OCI-LY7 (cell line): ENCODE data around the gene CTNNA1. TPM values are rescaled to one million over a fixed set of nuclear protein-coding genes. Genes with fewer than 3 reads are reported as not detected.

Experiments used
- BruUV-seq: library from RNA; stranded (reverse); fragments of 400-500 nt; replicated peaks from 2 replicates; lab custom pipeline; 2021; lab: Mats Ljungman, UMichigan
- CTCF ChIA-PET: fragments of 300-600 bp; sonication (Branson Sonifier 250); formaldehyde crosslinking; loops from one replicate; lab custom pipeline; 2022; ENCODE audit warnings: antibody characterized with exemption; ENCODE audit not compliant: unreplicated experiment; lab: Charles Lee
- POLR2A ChIA-PET: fragments of 300-600 bp; sonication (Branson Sonifier 250); formaldehyde crosslinking; loops from one replicate; lab custom pipeline; 2022; ENCODE audit warnings: antibody characterized with exemption; lab: Charles Lee
- DNase-seq: peaks from one replicate; pipeline ENCODE4 v3.0.0-alpha.2; 2015; ENCODE audit warnings: low spot score
- H2AFZ ChIP-seq: fragments of 200-600 bp; sonication (generic), shearing (Covaris generic); 2 replicates; pipeline ENCODE4 v1.6.1; 2014; ENCODE audit warnings: mild to moderate bottlenecking, antibody characterized with exemption, low read length, moderate library complexity
- H3K27ac ChIP-seq: fragments of 200-600 bp; sonication (generic); 2 replicates; pipeline ENCODE4 v1.5.1; 2014; ENCODE audit warnings: mixed run types, low read depth, mild to moderate bottlenecking, moderate library complexity, low read length, inconsistent platforms; ENCODE audit not compliant: poor library complexity, severe bottlenecking
- H3K36me3 ChIP-seq: fragments of 200-600 bp; sonication (generic); 2 replicates; pipeline ENCODE4 v1.6.1; 2014; ENCODE audit warnings: mild to moderate bottlenecking, antibody characterized with exemption, low read length, moderate library complexity, mixed read lengths; ENCODE audit not compliant: insufficient read depth
- H3K4me1 ChIP-seq: fragments of 200-600 bp; sonication (generic); 2 replicates; pipeline ENCODE4 v1.5.1; 2014; ENCODE audit warnings: mild to moderate bottlenecking, low read length; ENCODE audit not compliant: insufficient read depth, poor library complexity, severe bottlenecking
- H3K4me2 ChIP-seq: fragments of 200-600 bp; sonication (generic); 2 replicates; pipeline ENCODE4 v1.6.1; 2014; ENCODE audit warnings: mild to moderate bottlenecking, low read length
- H3K4me3 ChIP-seq: fragments of 200-600 bp; sonication (generic); 2 replicates; pipeline ENCODE4 v1.5.1; 2014; ENCODE audit warnings: mild to moderate bottlenecking, low read depth, low read length; ENCODE audit not compliant: poor library complexity, severe bottlenecking
- H3K79me2 ChIP-seq: fragments of 200-600 bp; sonication (generic); 2 replicates; pipeline ENCODE4 v1.6.1; 2016; ENCODE audit warnings: low read depth, mild to moderate bottlenecking, low read length, moderate library complexity, mixed read lengths; ENCODE audit not compliant: insufficient read depth
- H3K9me2 ChIP-seq: fragments of 200-600 bp; sonication (generic); 2 replicates; pipeline ENCODE4 v1.6.1; 2016; ENCODE audit warnings: mild to moderate bottlenecking, low read length, mixed read lengths; ENCODE audit not compliant: insufficient read depth
- H3K9me3 ChIP-seq: fragments of 200-600 bp; sonication (generic); 2 replicates; pipeline ENCODE4 v1.6.1; 2014; ENCODE audit warnings: mild to moderate bottlenecking, mixed run types, low read length, mixed read lengths
- H4K20me1 ChIP-seq: fragments of 200-600 bp; sonication (generic); 2 replicates; pipeline ENCODE4 v1.6.1; 2014; ENCODE audit warnings: mild to moderate bottlenecking, antibody characterized with exemption, low read length, moderate library complexity, mixed read lengths; ENCODE audit not compliant: insufficient read depth
- EZH2phosphoT487 ChIP-seq: fragments of 200-600 bp; sonication (generic); IDR thresholded peaks from 2 replicates; pipeline ENCODE4 v1.6.1; 2018; ENCODE audit warnings: low read depth, borderline replicate concordance, mild to moderate bottlenecking, mixed run types, antibody characterized with exemption, low read length, moderate library complexity, mixed read lengths
- intact Hi-C: fragments of 100-400 bp; cut with micrococcal nuclease; formaldehyde crosslinking; loops from one replicate; pipeline ENCODE4 v1.10.0; 2022; ENCODE audit not compliant: unreplicated experiment
- total RNA-seq, 2 experiments: library from RNA; depleted of rRNA in 1 of 2; stranded (reverse); fragments of >200 nt in 1 of 2; shearing (Covaris generic) in 1 of 2; gene quantifications; 2 replicates each; pipeline ENCODE4 v1.2.3, GENCODE V29; 2014 to 2022
- TF ChIP-seq, protein P1 (sequence below): fragments of 200-600 bp; sonication (generic); conservative IDR thresholded peaks from 2 replicates; pipeline ENCODE4 v1.5.1; 2014; ENCODE audit warnings: mild to moderate bottlenecking, antibody characterized with exemption, low read length, moderate library complexity, mixed read lengths

Gene CTNNA1
- total RNA-seq, 2 experiments from 2014 or later: 40.4 to 42.7 TPM

DNA sequence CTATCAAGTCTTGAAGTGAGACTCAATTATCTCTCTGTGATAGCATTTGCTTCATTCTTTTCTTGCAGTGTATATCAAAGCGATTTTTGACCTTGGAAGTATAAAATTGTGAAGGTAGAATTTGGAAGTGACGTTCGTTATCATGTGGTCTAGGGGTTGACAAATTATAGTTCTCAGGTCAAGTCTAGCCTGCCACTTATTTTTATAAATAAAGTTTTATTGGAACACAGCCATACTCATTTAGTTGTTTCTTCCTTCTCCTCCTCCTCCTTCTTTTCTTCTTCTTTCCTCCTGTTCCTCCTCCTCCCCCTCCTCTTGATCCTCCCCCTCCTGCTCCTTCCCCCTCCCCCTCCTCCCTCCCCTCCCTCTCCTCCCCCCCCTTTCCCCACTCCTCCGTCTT is 83.9 kb downstream of the CTNNA1 start:
- Histone ChIP-seq H3K36me3 (no peaks in the 10 kb centered on the region), H3K79me2 (no peaks in the 10 kb centered on the region), H3K4me1 (no peaks in the 10 kb centered on the region), H3K27ac (no peak overlapping the region), H3K4me3 (no peak overlapping the region), H3K9me3 (no peaks in the 10 kb centered on the region), H4K20me1 (no peaks in the 10 kb centered on the region), H3K9me2 (no peaks in the 10 kb centered on the region), H3K4me2 (no peak overlapping the region), H2AFZ (no peak overlapping the region)
- intact Hi-C loops: no loop called here
- ChIA-PET CTCF (interaction anchor here (1.5 kb wide), 1 partner anchor 16 kb away, joined by 3 read pairs; no protein-coding TSS in a partner anchor), POLR2A (interaction anchor here (1.0 kb wide), 1 partner anchor 11 kb away, joined by 3 read pairs; no protein-coding TSS in a partner anchor)
- BruUV-seq: no TSS peak
- DNase-seq: no peak
- TF ChIP-seq EZH2phosphoT487: no peak
- TF ChIP-seq, protein P1, sequence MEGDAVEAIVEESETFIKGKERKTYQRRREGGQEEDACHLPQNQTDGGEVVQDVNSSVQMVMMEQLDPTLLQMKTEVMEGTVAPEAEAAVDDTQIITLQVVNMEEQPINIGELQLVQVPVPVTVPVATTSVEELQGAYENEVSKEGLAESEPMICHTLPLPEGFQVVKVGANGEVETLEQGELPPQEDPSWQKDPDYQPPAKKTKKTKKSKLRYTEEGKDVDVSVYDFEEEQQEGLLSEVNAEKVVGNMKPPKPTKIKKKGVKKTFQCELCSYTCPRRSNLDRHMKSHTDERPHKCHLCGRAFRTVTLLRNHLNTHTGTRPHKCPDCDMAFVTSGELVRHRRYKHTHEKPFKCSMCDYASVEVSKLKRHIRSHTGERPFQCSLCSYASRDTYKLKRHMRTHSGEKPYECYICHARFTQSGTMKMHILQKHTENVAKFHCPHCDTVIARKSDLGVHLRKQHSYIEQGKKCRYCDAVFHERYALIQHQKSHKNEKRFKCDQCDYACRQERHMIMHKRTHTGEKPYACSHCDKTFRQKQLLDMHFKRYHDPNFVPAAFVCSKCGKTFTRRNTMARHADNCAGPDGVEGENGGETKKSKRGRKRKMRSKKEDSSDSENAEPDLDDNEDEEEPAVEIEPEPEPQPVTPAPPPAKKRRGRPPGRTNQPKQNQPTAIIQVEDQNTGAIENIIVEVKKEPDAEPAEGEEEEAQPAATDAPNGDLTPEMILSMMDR: no peak

- Histone ChIP-seq H3K36me3 (no peaks in the 10 kb centered on the region), H3K9me2 (no peaks in the 10 kb centered on the region), H3K27ac (no peak overlapping the region), H3K79me2 (no peaks in the 10 kb centered on the region), H3K4me1 (no peaks in the 10 kb centered on the region), H4K20me1 (no peaks in the 10 kb centered on the region), H2AFZ (no peak overlapping the region), H3K4me3 (no peak overlapping the region), H3K9me3 (no peaks in the 10 kb centered on the region), H3K4me2 (no peak overlapping the region)
- CTCF ChIA-PET: no interaction called here
- intact Hi-C loops: no loop called here
- no peak for DNase-seq
- TF ChIP-seq, protein P1: no peak
- TF ChIP-seq EZH2phosphoT487: no peak
- BruUV-seq: no TSS peak
- POLR2A ChIA-PET: no interaction called here
Measured at GRCh38 chr5:138840103-138840502, 86.9 kb downstream of the CTNNA1 start.

GRCh38 chr5:138841531-138841930 is 88.3 kb downstream of the CTNNA1 start:
- Histone ChIP-seq H3K9me2 (no peaks in the 10 kb centered on the region), H3K4me3 (no peak overlapping the region), H4K20me1 (no peaks in the 10 kb centered on the region), H3K4me2 (no peak overlapping the region), H3K27ac (no peak overlapping the region), H3K9me3 (no peaks in the 10 kb centered on the region), H3K36me3 (no peaks in the 10 kb centered on the region), H3K4me1 (no peaks in the 10 kb centered on the region), H3K79me2 (no peaks in the 10 kb centered on the region), H2AFZ (no peak overlapping the region)
- intact Hi-C loops: no loop called here
- CTCF ChIA-PET: no interaction called here
- BruUV-seq: no TSS peak
- DNase-seq: no peak
- TF ChIP-seq, protein P1: no peak
- no peak for TF ChIP-seq EZH2phosphoT487
- POLR2A ChIA-PET: no interaction called here
